GM19025 (cell line): ENCODE data around the gene YPEL2.
"Not testable (repeated sequence)": the region's sequence is repeated elsewhere in the genome, so short reads cannot be mapped to it uniquely, and the experiment has no call there.

Source experiments
- ATAC-seq: cut with Tn5 transposase; IDR thresholded peaks from one replicate; pipeline ENCODE4 v1.9.1; 2021; ENCODE audit warnings: mild to moderate bottlenecking, low read depth, moderate library complexity; ENCODE audit not compliant: unreplicated experiment

YPEL2 gene, protein sequence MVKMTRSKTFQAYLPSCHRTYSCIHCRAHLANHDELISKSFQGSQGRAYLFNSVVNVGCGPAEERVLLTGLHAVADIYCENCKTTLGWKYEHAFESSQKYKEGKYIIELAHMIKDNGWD

DNA sequence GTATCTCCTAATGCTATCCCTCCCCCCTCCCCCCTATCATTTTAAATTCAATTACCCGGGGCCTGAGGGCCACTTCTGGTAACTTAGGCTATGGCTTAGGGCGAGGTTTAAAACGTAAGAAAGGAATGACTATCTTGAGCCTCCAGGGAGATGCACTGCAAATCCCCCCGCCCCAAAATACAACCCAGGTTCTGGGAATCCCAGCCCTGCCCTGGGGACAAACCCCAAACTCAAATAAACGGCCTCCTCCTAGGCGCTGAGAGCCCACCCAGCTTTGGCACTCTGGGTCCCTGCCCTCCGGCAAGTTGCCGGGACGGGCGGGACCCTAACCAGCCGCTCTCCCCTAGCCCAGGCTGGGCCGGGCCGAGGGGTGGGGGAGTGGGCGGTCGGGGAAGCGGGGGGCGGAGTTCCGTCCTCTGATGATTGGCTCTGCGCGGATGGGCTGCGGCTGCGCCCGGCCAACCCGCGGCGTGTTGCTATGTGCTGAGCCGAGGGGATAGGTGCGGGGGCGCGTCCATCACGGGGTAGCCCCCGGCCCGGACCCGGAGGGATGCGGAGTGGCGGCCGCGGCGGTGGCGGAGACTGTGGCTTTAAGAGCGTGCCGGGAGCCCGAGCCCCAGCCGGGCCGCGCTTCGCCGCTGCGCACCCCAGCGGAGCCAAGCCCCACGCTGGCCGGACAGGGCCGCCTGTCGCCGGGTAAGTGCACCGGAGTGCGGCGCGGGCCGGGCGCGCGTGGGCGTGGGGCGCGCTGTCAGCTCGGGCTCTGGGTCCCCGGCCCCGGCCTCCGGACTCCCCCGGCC is at the start of gene YPEL2:
YPEL2 (plus strand) TSS at position 527 of the 800 bp plus-strand sequence. CDS start 21,755 bp downstream, outside the sequence.
- peak; percentile 97 for ATAC-seq

DNA sequence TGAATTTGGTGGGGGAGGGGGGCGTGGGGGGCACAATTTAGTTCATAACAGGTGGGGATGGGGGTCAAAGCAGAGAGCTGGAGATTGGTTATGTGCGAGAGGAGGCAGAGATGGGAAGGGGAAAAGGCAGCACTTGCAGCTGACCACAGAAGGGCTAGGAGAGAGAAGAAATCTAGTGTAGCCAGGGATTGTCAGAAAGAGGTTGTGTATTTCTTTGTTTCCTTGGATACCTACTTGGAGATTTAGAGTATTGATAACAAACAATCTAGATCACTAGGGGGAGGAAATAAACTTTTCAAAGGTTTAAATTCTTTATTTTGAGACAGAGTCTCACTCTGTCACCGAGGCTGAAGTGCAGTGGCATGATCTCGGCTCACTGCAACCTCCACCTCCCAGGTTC is 47.1 kb upstream of the YPEL2 start:
- no peak for ATAC-seq

DNA sequence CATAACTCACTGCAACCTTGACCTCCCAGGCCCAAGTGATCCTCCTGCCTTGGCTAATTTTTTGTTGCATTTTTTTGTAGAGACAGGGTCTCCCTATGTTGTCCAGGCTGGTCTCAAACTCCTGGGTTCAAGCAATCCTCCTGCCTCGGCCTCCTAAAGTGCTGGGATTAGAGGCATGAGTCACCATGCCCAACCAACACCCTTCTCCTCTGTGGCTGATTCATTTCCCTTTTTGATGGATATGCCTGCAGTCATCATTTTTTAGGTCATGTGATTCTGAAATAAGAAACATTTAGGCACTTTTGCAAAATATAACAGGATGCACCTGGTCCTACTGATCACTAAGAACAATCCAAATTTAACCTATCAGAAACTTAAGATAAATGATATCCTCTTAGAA is 44.0 kb upstream of the YPEL2 start:
- no peak for ATAC-seq

DNA sequence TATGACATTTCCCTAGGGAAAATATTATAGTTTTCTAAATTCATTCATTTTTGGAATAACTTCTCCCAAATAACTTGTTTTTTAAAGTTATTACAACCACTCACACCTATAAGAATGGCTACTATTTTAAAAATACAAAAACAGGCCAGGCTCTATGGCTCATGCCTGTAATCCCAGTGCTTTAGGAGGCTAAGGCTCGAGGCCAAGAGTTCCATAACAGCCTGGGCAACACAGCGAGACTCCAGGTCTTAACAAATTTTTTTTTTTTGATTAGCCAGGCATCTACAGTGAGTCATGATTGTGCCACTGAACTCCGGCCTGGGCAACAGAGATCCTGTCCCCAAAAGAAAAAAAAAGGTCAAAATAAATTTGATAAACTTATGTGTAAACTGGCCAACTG is 43.6 kb upstream of the YPEL2 start:
- ATAC-seq: no peak

DNA sequence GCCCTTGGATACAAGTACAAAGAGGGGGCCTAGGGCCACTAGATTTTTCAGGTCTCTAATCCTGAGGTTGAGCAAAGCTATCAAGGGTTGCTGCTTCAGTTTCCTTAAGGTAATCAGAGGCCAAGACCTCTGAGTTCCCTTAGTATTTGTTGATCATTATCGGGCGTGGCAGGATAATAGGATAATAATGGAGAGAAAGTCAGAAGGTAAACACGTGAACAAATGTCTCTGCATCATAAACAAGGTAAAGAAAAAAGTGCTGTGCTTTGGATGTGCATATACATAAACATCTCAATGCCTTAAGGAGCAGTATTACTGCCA is 41.5 kb upstream of the YPEL2 start:
- ATAC-seq: no peak

DNA sequence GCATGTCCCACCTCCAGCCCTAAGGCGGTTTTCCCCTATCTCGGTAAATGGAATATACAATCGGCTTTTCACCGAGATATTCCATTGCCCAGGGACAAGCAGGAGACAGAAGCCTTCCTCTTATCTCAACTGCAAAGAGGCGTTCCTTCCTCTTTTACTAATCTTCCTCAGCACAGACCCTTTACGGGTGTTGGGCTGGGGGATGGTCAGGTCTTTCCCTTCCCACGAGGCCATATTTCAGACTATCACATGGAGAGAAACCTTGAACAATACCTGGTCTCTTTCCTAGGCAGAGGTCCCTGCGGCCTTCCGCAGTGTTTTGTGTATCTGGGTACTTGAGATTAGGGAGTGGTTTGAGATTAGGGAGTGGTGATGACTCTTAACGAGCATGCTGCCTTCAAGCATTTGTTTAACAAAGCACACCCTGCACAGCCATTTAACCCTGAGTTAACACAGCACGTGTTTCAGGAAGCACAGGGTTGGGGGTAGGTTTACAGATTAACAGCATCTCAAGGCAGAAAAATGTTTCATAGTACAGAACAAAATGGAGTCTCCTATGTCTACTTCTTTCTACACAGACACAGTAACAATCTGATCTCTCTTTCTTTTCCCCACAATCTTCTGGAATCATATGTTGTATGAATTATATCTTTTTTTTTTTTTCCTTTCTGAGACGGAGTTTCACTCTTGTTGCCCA is 41.0 kb upstream of the YPEL2 start:
- ATAC-seq: not testable (repeated sequence)

DNA sequence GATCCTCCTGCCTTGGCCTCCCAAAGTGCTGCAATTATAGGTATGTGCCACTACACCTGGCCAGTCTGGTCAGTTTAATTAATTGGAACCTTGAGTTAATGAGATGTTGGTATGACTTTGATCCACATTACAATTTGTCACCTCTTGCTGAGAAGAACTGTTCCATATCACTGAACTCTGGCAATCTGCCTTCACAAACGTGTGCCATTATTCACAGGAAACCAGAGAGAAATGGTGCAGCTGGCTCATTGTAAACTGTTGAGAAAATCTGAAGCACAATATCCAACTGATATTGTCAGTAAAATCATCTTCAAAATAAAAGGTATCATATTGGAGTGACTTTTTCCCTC is 39.3 kb upstream of the YPEL2 start:
- no peak for ATAC-seq

DNA sequence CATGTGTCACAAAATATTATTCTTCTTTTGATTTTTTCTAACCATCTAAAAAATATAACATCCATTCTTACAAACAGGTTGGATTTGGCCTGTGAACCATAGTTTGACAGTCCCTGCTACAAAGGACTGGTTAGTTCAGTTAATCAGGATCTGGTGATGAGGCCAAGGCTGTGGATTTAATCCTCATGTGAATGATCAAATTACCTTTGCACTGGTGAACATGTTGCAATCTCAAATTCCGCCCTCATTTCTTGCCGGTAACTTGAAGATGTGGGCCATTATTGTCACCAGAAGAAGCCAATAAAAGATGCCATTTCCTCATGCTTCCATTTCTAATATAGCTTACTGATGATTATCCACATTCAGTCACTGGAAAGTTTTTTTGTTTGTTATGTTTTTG is 35.3 kb upstream of the YPEL2 start:
- no peak for ATAC-seq

DNA sequence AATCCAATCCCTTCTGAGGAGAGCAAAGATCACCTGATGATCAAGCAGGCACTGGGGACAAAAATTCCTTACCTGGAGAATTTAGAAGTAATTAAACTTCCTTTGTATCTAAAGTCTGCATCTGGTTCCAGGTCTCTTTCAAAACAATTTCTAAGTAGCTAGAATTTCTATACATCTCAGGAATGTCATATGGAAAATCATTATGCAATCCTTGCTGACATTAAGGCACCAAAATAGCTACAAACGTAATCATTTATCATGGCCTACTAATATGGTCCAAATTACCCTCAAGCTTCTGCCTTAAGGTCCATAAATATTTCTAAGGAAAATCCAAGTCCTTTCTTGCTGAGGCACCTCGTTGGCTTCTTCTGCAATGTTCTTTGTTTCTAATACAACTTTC is 32.9 kb upstream of the YPEL2 start:
- no peak for ATAC-seq

DNA sequence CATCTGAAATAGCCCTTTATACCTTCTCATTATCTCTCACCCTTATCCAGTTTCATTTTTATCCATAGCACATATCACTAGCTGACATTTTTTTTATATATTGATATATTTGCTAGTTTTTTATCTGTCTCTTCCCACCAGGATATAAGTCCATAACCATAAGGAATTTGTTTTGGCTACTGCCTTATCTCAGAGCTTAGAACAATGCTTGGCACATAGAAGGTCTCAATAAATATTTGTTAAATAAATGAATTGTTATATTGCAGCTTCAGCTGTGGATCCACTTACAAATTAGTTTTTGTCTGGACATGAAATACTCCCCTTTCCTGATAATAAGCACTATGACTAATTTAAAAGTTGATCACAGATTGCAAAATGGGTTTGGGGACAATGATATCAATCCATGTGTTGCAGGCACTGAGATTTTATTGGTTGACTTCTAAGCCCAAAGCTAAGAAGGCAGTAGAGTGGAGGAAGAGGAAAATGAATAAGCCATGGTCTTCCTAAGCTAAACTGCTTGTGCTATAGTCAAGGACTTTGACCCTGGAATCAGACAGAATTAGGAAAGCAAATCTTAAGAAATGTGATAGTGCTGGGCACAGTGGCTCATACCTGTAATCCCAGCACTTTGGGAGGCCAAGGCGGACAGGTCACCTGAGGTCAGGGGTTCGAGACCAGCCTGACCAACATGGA is 31.9 kb upstream of the YPEL2 start:
- ATAC-seq: no peak

DNA sequence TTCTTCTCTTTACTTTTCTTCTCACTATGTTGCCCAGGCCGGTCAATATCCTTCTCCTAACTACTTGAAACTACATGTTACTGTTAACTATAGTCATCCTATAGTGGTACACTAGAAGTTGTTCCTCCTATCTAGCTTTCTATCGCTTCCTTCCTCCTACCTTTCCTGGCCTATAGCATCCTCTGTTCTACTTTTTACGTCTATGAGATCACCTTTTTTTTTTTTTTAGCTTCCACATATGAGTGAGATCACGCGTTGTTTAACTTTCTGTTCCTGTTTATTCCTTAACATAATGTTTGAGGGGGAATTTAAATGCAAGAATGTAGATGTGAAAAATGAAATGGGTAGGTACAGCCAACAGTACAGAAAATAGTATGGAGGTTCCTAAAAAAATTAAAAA is 30.5 kb upstream of the YPEL2 start:
- ATAC-seq: no peak

DNA sequence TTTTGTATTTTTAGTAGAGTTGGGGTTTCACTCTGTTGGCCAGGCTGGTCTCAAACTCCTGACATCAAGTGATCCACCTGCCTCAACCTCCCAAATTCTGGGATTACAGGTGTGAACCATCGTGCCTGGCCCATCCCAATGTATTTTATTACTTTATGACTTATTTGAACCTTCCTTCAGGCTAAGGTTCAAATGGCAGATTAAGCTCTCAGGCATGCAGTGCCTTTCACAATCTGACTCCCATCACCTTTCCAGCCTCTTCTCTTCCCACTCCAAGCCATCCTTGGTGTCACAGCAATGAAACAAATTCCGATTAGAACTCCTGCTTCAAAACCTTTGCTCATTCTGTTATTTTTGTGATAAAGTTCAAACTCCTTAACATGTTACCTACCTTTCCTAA is 26.6 kb upstream of the YPEL2 start:
- no peak for ATAC-seq

DNA sequence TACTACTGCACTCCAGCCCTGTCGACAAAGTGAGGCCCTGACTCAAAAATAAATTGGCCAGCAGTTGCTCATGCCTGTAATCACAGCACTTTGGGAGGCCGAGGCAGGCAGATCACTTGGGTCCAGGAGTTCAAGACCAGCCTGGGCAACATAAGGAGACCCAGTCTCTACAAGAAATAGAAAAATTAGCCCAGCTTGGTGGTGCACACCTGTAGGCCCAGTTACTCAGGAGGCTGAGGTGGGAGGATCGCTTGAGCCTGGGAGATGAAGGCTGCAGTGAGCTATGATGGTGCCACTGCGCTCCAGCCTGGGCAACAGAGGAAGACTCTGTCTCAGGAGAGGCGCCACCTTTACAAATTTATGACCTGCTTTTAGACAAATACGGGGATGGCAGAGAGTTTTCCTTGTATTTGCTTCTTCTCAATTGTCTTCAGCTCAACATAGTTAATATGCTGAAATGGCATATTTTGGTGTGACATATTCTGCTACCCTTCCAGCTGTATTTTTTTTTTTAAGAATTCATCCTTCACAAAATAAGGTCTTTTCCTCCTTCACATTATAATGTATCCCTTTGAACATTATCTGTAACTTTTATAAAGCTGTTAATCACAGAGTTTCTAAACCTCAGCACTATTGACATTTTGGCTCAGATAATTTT is 21.1 kb upstream of the YPEL2 start:
- ATAC-seq: no peak

DNA sequence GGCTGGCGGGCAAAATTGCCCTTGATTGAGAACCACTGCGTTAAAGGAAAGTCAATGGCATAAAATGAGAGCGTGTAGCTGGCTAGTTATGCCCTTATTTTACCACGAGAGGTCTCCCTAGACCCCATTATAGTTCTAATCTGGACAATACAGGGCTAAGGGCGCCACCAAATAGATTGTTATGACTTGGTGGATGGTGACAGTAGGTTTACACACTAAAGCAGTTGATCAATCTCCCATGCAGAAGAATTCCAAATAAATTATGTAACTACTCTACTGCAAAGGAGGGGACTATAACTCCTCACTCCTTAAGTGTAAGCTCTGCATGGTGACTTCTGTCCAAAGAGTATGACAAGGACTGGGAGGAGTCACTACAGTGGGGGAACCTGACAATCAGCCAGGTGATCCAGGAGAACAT is 20.4 kb upstream of the YPEL2 start:
- ATAC-seq: no peak

DNA sequence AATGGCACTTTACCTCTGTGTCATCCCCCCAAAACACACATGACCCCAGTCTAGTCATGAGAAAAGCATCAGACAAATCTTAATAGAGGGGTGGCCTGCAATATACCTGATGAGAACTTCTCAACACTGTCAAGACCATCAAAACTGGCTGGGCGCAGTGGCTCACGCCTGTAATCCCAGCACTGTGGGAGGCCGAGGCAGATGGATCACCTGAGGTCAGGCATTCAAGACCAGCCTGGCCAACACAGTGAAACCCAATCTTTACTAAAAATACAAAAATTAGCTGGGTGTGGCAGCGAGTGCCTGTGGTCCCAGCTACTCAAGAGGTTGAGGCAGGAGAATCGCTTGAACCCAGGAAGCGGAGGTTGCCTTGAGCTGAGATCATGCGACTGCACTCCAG is 19.9 kb upstream of the YPEL2 start:
- not testable (repeated sequence) for ATAC-seq

DNA sequence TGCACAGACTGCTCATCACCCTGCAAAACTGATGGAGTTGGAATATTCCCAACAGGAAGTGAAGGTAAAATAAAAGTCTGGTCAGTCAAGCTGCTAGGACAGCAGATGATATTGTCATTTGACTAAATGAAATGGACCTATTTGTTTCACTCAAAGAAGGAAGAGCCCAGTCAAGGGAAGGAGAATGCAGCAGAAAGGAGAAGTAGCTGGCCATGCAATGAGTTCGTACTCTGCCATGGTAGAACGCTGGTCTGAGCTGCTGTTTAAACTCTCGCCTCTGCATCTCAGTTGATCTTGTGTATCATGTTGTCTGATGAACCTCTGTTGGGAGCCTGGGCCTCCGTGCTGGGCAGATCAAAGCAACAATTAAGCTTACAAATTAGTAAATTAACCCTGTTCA is 15.6 kb upstream of the YPEL2 start:
- no peak for ATAC-seq

DNA sequence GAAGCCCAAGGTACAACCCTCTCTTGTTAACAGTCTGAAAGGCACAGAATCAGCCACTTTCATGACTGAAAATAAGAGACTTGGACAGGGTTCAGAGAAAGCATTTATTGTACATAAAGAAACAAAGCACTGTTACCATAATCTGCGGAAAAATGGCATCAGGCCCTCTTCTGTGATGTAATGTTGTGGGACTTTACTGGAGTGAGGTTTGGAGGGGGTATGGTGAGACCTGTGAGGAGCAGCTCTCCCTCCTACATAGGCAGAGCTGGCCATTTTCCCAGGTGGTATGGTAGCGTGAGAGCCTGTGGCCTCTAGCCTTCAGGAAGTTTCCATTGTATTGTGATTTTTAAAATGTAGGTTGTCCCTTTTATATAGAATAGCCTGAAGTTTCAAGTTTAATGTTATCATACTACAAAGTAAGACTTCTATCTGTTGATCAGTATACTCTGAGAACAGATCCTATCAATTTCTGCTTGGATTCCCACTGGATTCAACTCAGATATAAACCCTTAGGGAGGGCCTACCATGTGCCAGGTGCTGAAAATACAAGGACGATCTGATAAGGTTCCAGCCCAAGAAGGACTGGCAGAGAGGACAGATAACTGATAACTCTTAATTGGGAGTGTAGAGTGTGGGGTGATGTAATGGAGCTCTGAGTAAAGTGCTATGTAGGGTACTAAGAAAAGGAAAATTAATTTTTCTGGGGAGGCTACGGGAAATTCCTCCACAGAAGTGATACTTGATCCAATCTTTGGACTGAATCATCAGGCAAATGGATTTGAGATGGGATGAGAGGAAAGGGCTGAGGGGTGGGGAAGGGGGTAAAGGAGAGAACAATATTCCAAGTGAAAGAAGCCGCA is 4.1 kb upstream of the YPEL2 start:
- no peak for ATAC-seq

DNA sequence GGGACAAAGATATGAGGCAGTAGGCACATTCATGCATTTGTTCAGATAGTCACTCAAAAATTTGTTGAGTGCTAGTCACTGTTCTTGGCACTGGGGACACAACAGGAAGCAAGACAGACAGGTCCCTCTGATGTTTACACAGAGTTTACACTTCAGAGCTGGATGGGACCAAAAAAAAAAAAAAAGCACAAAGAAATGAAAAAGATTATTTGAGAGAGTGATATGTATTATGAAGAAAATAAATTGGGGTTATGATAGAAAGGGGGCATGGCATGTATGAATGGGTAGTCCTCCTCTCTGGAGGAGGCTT is 3.5 kb upstream of the YPEL2 start:
- ATAC-seq: no peak

DNA sequence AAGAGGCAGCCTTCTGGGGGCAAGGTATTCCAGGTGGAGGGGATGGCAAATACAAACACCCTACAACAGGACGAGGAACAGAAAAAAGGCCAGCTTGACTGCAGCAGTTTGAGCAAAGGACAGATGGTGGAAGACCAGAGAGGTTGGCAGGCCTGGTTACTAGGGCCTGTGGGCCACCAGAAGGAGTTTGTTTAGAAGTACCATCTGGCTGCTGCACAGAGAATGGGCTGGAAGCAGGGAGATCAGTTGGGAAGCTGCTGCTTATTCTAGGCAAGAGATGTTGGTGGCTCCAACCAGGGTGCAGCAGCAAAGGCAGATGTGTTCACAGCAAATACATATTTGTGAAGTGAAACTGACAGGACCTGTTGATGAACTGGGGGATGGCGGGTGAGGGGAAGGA is 2.9 kb upstream of the YPEL2 start:
- no peak for ATAC-seq
